ENCODE results near the gene ZNF23. TPM values are rescaled to one million over a fixed set of nuclear protein-coding genes. Genes with fewer than 3 reads are reported as not detected.

ZNF23 gene
- total and polyA plus RNA-seq, 4 donors, result 1.5 to 6.1 (median 3.1) TPM

DNA sequence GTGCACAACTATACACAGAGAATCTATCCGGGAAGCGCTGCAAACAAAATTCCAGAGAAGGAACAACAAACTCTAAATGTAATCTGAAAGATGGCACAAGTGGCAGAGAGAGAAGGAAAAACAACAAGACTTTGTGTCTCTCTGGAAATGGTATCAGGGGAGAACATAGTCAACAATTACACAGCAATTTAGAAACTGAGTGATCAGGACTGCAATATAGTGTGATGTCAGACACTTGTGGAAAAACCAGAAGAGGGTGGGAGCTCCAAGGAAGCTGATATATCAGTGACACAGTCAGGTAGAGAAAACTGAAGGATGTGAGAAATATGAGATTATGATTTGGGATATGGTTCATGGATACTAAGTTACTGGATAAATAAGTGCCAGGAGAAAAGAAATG is 18.9 kb upstream of the ZNF23 start:
- Histone ChIP-seq H3K9me3 (ENCODE audit: control insufficient read depth in 4 of 4, low read length in 3 of 4) (no peaks in the 10 kb centered on the region), H3K9ac (ENCODE audit: low read depth in 1 of 2, low read length in 2 of 2) (no peak overlapping the region), H3K4me1 (ENCODE audit: control insufficient read depth in 4 of 4, insufficient read depth in 4 of 4, low read length in 3 of 4) (peaks cover 2 to 27% (median 18%) of the 10 kb centered on the region in 4 donors), H3K36me3 (ENCODE audit: control insufficient read depth in 4 of 4, insufficient read depth in 3 of 4, low read depth in 1 of 4, low read length in 3 of 4) (peaks cover 0 to 25% (median 18%) of the 10 kb centered on the region in 4 donors), H3K4me3 (ENCODE audit: low read depth in 1 of 3, low read length in 3 of 3) (no peak overlapping the region), H3K27me3 (ENCODE audit: control insufficient read depth in 4 of 4, insufficient read depth in 4 of 4, low read length in 3 of 4) (no peaks in the 10 kb centered on the region), H3K27ac (ENCODE audit: low read depth in 1 of 2, low read length in 2 of 2) (no peak overlapping the region)
- DNase-seq (ENCODE audit: low spot score), result no peak
- TF ChIP-seq, protein P1, sequence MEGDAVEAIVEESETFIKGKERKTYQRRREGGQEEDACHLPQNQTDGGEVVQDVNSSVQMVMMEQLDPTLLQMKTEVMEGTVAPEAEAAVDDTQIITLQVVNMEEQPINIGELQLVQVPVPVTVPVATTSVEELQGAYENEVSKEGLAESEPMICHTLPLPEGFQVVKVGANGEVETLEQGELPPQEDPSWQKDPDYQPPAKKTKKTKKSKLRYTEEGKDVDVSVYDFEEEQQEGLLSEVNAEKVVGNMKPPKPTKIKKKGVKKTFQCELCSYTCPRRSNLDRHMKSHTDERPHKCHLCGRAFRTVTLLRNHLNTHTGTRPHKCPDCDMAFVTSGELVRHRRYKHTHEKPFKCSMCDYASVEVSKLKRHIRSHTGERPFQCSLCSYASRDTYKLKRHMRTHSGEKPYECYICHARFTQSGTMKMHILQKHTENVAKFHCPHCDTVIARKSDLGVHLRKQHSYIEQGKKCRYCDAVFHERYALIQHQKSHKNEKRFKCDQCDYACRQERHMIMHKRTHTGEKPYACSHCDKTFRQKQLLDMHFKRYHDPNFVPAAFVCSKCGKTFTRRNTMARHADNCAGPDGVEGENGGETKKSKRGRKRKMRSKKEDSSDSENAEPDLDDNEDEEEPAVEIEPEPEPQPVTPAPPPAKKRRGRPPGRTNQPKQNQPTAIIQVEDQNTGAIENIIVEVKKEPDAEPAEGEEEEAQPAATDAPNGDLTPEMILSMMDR (IDR thresholded peaks at IDR 0.05; ENCODE audit: low read depth, low read length, missing input control), result no peak
- no peak for TF ChIP-seq HNF4A (conservative IDR thresholded peaks at IDR 0.05)
- TF ChIP-seq YY1 (IDR thresholded peaks at IDR 0.05), result no peak
- no peak for TF ChIP-seq GABPA (IDR thresholded peaks at IDR 0.05 in 1 of 2, conservative IDR thresholded peaks at IDR 0.05 in 1 of 2)
- TF ChIP-seq TAF1 (conservative IDR thresholded peaks at IDR 0.05), result no peak
- no peak for TF ChIP-seq FOXA2 (IDR thresholded peaks at IDR 0.05)
- TF ChIP-seq SP1 (IDR thresholded peaks at IDR 0.05), result no peak
- TF ChIP-seq, protein P2, sequence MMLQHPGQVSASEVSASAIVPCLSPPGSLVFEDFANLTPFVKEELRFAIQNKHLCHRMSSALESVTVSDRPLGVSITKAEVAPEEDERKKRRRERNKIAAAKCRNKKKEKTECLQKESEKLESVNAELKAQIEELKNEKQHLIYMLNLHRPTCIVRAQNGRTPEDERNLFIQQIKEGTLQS (IDR thresholded peaks at IDR 0.05), result no peak
- TF ChIP-seq, protein P3, sequence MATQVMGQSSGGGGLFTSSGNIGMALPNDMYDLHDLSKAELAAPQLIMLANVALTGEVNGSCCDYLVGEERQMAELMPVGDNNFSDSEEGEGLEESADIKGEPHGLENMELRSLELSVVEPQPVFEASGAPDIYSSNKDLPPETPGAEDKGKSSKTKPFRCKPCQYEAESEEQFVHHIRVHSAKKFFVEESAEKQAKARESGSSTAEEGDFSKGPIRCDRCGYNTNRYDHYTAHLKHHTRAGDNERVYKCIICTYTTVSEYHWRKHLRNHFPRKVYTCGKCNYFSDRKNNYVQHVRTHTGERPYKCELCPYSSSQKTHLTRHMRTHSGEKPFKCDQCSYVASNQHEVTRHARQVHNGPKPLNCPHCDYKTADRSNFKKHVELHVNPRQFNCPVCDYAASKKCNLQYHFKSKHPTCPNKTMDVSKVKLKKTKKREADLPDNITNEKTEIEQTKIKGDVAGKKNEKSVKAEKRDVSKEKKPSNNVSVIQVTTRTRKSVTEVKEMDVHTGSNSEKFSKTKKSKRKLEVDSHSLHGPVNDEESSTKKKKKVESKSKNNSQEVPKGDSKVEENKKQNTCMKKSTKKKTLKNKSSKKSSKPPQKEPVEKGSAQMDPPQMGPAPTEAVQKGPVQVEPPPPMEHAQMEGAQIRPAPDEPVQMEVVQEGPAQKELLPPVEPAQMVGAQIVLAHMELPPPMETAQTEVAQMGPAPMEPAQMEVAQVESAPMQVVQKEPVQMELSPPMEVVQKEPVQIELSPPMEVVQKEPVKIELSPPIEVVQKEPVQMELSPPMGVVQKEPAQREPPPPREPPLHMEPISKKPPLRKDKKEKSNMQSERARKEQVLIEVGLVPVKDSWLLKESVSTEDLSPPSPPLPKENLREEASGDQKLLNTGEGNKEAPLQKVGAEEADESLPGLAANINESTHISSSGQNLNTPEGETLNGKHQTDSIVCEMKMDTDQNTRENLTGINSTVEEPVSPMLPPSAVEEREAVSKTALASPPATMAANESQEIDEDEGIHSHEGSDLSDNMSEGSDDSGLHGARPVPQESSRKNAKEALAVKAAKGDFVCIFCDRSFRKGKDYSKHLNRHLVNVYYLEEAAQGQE (IDR thresholded peaks at IDR 0.05), result no peak
- no peak for TF ChIP-seq EGR1 (IDR thresholded peaks at IDR 0.05; ENCODE audit: low read depth in 2 of 2)
- TF ChIP-seq RAD21 (IDR thresholded peaks at IDR 0.05), result no peak
- WGBS, result 94% methylated on average over 2 of the region's 2 CpGs

DNA sequence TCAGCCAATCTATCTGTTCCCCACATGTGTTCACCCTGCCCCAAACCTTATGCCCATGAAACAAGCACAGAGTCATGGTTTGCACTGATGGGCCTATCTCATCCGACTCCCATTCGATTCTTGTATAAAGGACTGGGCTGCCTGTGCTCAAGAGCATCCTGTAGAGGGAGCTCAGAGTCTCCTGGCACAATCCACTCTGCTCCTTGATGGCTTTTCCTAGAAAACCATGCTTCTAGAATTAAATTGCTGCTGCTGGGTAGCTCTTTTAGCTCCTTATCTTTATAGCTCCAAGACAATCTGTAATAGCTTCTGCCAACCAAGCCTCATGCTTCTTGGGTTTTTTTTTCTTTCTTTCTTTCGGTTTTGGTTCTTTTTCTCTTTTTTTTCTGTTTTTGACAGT is 17.4 kb upstream of the ZNF23 start:
- no peak for DNase-seq (ENCODE audit: low spot score)
- Histone ChIP-seq H3K9me3 (ENCODE audit: control insufficient read depth in 4 of 4, low read length in 3 of 4) (no peaks in the 10 kb centered on the region), H3K4me3 (ENCODE audit: low read depth in 1 of 3, low read length in 3 of 3) (no peak overlapping the region), H3K27me3 (ENCODE audit: control insufficient read depth in 4 of 4, insufficient read depth in 4 of 4, low read length in 3 of 4) (no peaks in the 10 kb centered on the region), H3K36me3 (ENCODE audit: control insufficient read depth in 4 of 4, insufficient read depth in 3 of 4, low read depth in 1 of 4, low read length in 3 of 4) (peaks cover 0 to 38% (median 28%) of the 10 kb centered on the region in 4 donors), H3K27ac (ENCODE audit: low read depth in 1 of 2, low read length in 2 of 2) (no peak overlapping the region), H3K9ac (ENCODE audit: low read depth in 1 of 2, low read length in 2 of 2) (no peak overlapping the region), H3K4me1 (ENCODE audit: control insufficient read depth in 4 of 4, insufficient read depth in 4 of 4, low read length in 3 of 4) (peaks cover 2 to 22% (median 16%) of the 10 kb centered on the region in 4 donors)
- TF ChIP-seq, protein P2 (IDR thresholded peaks at IDR 0.05), result no peak
- no peak for TF ChIP-seq SP1 (IDR thresholded peaks at IDR 0.05)
- TF ChIP-seq, protein P1 (IDR thresholded peaks at IDR 0.05; ENCODE audit: low read depth, low read length, missing input control), result peak; percentile 41
- TF ChIP-seq, protein P3 (IDR thresholded peaks at IDR 0.05), result no peak
- peak; percentile 70 to 73 for TF ChIP-seq RAD21 (IDR thresholded peaks at IDR 0.05)
- no peak for TF ChIP-seq FOXA2 (IDR thresholded peaks at IDR 0.05)
- WGBS, result 71% methylated on average over 3 of the region's 3 CpGs
